NCI-H1694 (cell line): ENCODE data around the gene SPTBN1.

Experiments
- DNase-seq: peaks from one replicate; lab custom pipeline; 2025; lab: John Stamatoyannopoulos, UW

SPTBN1 gene

GRCh38 chr2:54553775-54554174, 97.6 kb downstream of the SPTBN1 start:
- DNase-seq, result no peak

- DNase-seq, result no peak
These were observed 99.3 kb downstream of the SPTBN1 start for GRCh38 chr2:54555318-54555837.

GRCh38 chr2:54556621-54557121, 100.5 kb downstream of the SPTBN1 start:
- no peak for DNase-seq

- no peak for DNase-seq
These were observed 101.1 kb downstream of the SPTBN1 start for GRCh38 chr2:54557211-54557600.

- no peak for DNase-seq
These were observed 101.6 kb downstream of the SPTBN1 start for GRCh38 chr2:54557601-54558187.

GRCh38 chr2:54558188-54559005, 102.3 kb downstream of the SPTBN1 start:
- no peak for DNase-seq

- DNase-seq, result no peak
These were observed 102.9 kb downstream of the SPTBN1 start for GRCh38 chr2:54559006-54559445.

- no peak for DNase-seq
These were observed 103.5 kb downstream of the SPTBN1 start for GRCh38 chr2:54559593-54560145.

- no peak for DNase-seq
These were observed 104.2 kb downstream of the SPTBN1 start for GRCh38 chr2:54560146-54560881.

- DNase-seq, result no peak
These were observed 104.9 kb downstream of the SPTBN1 start for GRCh38 chr2:54561010-54561409.

- DNase-seq, result no peak
These were observed 108.3 kb downstream of the SPTBN1 start for GRCh38 chr2:54564439-54564838.

- no peak for DNase-seq
These were observed 109.4 kb downstream of the SPTBN1 start for GRCh38 chr2:54565551-54565950.

- DNase-seq, result no peak
These were observed 110.8 kb downstream of the SPTBN1 start for GRCh38 chr2:54566896-54567295.

- no peak for DNase-seq
These were observed 112.8 kb downstream of the SPTBN1 start for GRCh38 chr2:54568876-54569321.

GRCh38 chr2:54569745-54570301, 113.7 kb downstream of the SPTBN1 start:
- DNase-seq, result no peak

GRCh38 chr2:54570321-54570855, 114.3 kb downstream of the SPTBN1 start:
- DNase-seq, result no peak

GRCh38 chr2:54570925-54571694, 115.0 kb downstream of the SPTBN1 start:
- no peak for DNase-seq

GRCh38 chr2:54572262-54572635, 116.1 kb downstream of the SPTBN1 start:
- no peak for DNase-seq

GRCh38 chr2:54572636-54573536, 116.8 kb downstream of the SPTBN1 start:
- DNase-seq, result no peak

- DNase-seq, result no peak
These were observed 117.4 kb downstream of the SPTBN1 start for GRCh38 chr2:54573537-54573919.
